Measurements from ENCODE around the gene RAP1GAP. TPM values are rescaled to one million over a fixed set of nuclear protein-coding genes. Genes with fewer than 3 reads are reported as not detected.

Gene RAP1GAP
- polyA plus RNA-seq (ENCODE audit: insufficient read length in 4 of 4) = 10 to 100 TPM; 18.4 to 24.3 (median 23.1) TPM

GRCh38 chr1:21669258-21670058, at the start of gene RAP1GAP:
Gene RAP1GAP, minus strand, starts transcription at chr1:21669357. Its CDS starts 49,325 bp downstream, at chr1:21620032.
- no peak for DNase-seq (ENCODE audit: low read depth in 4 of 4, low spot score in 2 of 4)

GRCh38 chr1:21716169-21716568, 47.0 kb upstream of the RAP1GAP start:
- no peak for DNase-seq (ENCODE audit: low read depth in 4 of 4, low spot score in 2 of 4)

GRCh38 chr1:21707891-21708290, 38.7 kb upstream of the RAP1GAP start:
- no peak for DNase-seq (ENCODE audit: low read depth in 4 of 4, low spot score in 2 of 4)

GRCh38 chr1:21707086-21707840, 38.1 kb upstream of the RAP1GAP start:
- no peak for DNase-seq (ENCODE audit: low read depth in 4 of 4, low spot score in 2 of 4)

GRCh38 chr1:21706151-21706835, 37.1 kb upstream of the RAP1GAP start:
- no peak for DNase-seq (ENCODE audit: low read depth in 4 of 4, low spot score in 2 of 4)

GRCh38 chr1:21705303-21705980, 36.3 kb upstream of the RAP1GAP start:
- no peak for DNase-seq (ENCODE audit: low read depth in 4 of 4, low spot score in 2 of 4)

- DNase-seq (ENCODE audit: low read depth in 4 of 4, low spot score in 2 of 4) = no peak
Measured at GRCh38 chr1:21704145-21704544, 35.0 kb upstream of the RAP1GAP start.

- DNase-seq (ENCODE audit: low read depth in 4 of 4, low spot score in 2 of 4) = peak in 1 of 4 donors; percentile 2
Measured at GRCh38 chr1:21703318-21703963, 34.3 kb upstream of the RAP1GAP start.

GRCh38 chr1:21702780-21703179, 33.6 kb upstream of the RAP1GAP start:
- DNase-seq (ENCODE audit: low read depth in 4 of 4, low spot score in 2 of 4) = no peak

GRCh38 chr1:21701401-21701800, 32.2 kb upstream of the RAP1GAP start:
- DNase-seq (ENCODE audit: low read depth in 4 of 4, low spot score in 2 of 4) = no peak

GRCh38 chr1:21700094-21700493, 30.9 kb upstream of the RAP1GAP start:
- DNase-seq (ENCODE audit: low read depth in 4 of 4, low spot score in 2 of 4) = no peak

- no peak for DNase-seq (ENCODE audit: low read depth in 4 of 4, low spot score in 2 of 4)
Measured at GRCh38 chr1:21696931-21697330, 27.8 kb upstream of the RAP1GAP start.

- no peak for DNase-seq (ENCODE audit: low read depth in 4 of 4, low spot score in 2 of 4)
Measured at GRCh38 chr1:21693732-21694131, 24.6 kb upstream of the RAP1GAP start.

GRCh38 chr1:21691739-21692138, 22.6 kb upstream of the RAP1GAP start:
- DNase-seq (ENCODE audit: low read depth in 4 of 4, low spot score in 2 of 4) = no peak

- no peak for DNase-seq (ENCODE audit: low read depth in 4 of 4, low spot score in 2 of 4)
Measured at GRCh38 chr1:21689661-21690372, 20.7 kb upstream of the RAP1GAP start.

GRCh38 chr1:21687081-21687529, 17.9 kb upstream of the RAP1GAP start:
- no peak for DNase-seq (ENCODE audit: low read depth in 4 of 4, low spot score in 2 of 4)

GRCh38 chr1:21685946-21686678, 17.0 kb upstream of the RAP1GAP start:
- DNase-seq (ENCODE audit: low read depth in 4 of 4, low spot score in 2 of 4) = no peak

GRCh38 chr1:21681426-21681825, 12.3 kb upstream of the RAP1GAP start:
- DNase-seq (ENCODE audit: low read depth in 4 of 4, low spot score in 2 of 4) = no peak

- DNase-seq (ENCODE audit: low read depth in 4 of 4, low spot score in 2 of 4) = no peak
Measured at GRCh38 chr1:21680918-21681317, 11.8 kb upstream of the RAP1GAP start.

Data from left renal cortex interstitium (tissue), 4 donors.